GM19328 (cell line): ENCODE measurements around the gene TMEM72.

Experiments
- ATAC-seq: cut with Tn5 transposase; IDR thresholded peaks from one replicate; pipeline ENCODE4 v1.9.1; 2021; ENCODE audit warnings: mild to moderate bottlenecking, moderate library complexity; ENCODE audit not compliant: unreplicated experiment

TMEM72 gene

DNA sequence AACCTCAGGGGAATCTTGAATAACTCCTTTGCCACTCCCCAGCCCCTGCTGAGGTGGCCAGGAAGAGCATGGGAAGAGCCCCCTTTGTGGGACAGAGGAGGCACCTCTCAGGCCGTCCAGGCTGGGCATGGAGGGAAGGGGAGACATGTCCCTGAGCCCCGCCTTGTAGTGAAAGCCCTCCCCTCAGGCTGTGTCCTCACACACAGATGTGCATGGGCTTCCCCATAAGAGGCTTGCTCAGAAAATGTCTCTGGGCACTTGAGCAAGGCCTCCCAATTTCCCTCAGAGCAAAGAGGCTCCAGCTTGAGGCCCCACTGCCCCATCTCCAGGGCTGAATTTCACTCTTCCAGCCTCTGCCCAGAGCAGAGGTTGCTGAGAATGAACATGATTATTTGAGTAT lies 3.8 kb downstream of the TMEM72 start:
- no peak for ATAC-seq

DNA sequence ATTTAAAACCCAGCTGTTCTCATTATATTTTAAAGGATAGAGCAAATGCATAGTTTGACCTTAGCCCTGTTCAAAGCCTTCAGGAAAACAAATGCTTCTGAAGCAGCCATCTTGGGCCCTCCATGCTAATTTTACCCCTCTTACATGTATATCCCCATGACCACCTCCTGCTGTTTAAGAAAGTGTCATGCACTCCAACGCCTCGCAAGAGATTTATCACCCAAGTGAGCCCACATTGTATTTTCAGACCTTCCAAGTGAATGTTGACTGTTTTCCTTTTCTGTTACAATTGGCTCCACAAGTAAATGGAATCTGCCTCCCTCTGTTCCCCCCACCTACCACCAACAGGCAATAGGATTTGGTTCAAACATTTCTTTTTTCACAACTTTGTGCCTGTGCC lies 5.3 kb downstream of the TMEM72 start:
- no peak for ATAC-seq

DNA sequence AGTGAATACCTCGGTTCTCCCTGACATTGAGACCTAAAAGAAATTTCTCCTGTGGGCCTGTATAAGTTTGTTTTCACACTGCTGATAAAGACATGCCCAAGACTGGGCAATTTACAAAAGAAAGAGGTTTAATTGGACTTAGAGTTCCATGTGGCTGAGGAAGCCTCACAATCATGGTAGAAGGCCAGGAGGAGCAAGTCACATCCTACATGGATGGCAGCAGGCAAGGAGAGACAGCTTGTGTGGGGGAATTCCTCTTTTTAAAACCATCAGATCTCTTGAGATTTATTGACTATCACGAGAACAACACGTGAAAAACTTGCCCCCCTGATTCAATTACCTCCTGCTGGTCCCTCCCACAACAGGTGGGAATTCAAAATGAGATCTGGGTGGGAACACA lies 6.7 kb downstream of the TMEM72 start:
- ATAC-seq, result no peak

DNA sequence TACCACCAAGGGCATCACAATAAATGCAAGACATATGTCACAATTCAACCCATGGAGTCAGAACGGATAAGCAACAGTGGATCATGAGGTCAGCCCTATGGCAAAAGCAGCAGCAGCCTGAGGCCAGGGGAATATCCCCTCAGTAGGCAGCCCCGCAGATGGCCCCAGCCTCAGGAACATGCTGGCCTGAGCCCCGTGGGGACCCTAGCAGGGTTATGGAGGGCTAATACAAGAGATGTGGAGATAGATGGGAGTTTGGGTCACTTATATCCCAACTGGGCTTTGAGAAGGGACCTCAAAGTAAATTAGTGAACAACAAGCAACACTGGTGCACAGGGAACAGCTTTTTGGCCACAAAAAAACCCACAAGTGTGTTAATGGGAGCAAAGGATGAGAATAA lies 9.1 kb downstream of the TMEM72 start:
- ATAC-seq, result no peak

DNA sequence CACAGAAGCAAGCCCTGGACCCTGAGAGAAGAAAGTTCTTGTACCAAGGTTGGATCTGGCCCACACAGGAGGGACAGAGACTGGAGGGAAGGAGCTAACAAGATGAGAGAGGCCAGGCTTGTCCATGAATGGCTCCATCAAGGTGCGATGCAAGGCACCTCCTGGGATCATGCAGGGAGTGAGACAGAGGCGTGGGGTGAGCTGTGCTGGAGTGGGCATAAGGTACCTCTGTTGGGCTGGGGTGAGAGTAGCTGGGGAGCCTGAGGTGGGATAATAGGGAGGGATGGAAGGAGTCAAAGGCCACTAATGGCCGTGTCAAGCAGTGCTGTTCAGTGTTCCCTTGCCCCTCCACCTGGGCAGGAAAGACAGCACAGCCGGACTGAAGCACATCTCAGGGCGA lies 9.9 kb downstream of the TMEM72 start:
- ATAC-seq, result no peak

DNA sequence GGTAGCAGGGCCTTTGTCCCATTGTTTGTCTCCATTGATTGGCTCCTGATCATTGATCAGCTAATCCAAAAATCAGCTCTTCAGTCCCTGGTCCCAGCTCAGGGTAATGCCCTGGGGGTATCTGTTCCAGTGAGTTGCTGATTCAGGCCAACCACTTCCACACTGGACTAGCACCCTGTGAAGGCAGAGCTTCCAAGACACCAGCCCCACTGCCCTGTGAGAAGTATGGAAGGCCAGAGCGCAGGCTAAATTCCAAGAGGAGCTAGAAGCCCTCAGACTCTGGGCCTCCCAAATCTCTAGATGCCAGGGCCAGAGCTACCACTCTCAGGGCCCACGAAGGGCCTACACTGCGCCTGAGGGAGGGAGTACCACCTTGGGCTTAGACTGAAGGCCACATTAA lies 10.4 kb downstream of the TMEM72 start:
- no peak for ATAC-seq

DNA sequence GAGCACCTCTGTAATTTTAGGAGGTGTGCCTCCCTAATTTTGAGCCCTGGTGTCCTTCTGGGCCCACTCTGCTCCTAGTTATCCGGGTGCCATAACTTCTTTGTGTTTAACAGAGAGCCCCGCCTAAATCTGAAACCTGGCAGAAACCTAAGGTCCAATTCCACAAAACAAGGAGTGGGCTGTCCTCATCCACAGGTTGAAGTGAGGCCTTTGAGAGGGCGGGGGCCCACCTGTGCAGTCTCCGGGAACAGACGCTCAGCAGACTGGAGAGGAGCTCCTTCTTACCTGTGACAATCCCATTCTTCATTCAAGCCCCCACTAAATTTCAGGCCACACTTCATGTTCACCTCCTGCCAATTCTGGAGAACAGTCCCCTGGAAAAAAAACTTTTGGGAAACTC lies 10.9 kb downstream of the TMEM72 start:
- no peak for ATAC-seq

DNA sequence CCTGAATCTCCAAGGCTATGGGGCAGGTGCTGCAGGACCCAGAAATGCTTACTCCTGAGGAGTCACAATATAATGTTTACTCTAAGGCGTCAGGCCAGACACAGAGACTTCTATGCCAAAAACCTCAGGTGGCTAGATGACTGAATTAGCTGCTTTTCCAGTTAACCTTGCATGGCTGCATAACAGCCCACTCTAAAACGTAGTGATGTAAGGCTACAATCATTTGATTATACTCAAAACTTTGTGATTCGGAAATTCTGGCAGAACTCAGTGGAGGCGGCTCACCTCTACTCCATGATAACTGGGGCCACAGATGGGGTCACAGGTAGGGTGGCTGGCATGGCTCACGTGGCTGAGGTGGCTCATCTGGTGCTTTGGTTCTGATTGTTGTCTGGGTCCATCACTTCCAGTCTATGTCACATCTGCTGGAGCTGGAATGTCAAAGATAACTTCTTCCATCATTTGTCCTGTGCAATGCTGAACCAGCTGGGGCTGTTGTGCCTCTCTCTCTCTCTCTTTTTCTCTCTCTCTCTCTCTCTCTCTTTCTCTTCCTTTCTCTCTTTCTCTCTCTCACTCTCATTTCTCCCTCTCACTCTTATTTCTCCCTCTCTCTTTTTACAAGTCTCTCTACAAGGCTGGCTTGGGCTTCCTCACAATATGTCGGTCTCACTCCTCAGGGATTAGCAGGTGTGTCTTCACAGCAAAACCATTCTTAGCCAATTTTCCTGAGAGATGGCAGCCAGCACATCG lies 11.8 kb downstream of the TMEM72 start:
- no peak for ATAC-seq

DNA sequence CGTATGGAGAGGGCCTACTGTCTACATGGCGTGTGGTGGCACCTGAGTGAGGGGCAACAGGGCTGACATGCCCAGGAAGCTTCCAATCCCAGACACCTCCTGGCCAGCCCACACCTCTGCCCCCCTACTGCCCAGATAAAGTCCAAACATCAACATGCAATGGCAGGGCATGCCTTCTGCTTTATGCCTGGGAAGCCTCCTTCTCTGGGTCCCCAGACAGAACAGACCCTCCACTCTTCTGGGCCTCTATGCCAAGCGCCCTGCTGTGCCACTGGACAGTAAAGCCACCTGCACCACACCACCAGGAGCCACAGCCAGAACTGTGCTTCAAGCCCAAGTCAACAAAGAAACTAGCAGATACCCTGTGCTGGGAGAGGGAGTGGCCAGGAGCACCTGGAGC lies 12.5 kb downstream of the TMEM72 start:
- no peak for ATAC-seq

DNA sequence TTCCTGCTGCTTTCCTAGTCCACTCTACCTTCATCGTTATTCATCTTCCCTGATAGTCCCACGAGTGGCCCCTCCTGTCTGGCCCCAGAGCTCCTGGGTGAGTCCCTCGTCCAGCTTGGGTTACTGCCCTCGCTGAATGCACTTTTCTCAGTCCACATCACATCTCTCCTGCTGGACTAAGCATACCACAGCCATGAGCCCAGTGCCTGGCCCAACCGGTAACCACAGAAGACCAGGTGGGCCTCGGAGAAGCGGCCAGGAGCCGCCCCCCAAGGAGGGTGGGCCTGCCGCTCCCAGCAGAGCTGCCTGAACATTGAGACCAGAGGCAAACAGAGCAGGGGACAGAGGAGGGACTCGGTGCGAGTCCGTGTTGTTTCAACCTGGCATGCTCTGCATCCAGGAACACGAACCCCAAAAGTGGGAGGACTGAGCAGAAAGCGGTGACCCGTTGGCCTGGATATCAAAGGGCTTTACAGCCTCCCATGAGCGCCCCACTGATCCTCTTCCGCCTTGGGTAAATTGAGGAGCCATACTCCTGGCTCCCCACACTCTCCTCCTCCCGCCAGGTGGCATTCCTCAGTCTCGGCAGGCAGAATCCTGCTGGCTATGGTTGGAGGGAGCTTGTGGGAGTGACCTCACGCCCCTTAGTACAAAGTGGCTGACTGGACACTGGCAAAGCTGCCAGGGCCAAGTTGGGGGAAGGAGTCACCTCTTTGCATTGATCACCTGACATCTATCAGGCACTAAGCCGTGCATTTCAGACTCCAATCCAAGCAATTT lies 13.3 kb downstream of the TMEM72 start:
- no peak for ATAC-seq

DNA sequence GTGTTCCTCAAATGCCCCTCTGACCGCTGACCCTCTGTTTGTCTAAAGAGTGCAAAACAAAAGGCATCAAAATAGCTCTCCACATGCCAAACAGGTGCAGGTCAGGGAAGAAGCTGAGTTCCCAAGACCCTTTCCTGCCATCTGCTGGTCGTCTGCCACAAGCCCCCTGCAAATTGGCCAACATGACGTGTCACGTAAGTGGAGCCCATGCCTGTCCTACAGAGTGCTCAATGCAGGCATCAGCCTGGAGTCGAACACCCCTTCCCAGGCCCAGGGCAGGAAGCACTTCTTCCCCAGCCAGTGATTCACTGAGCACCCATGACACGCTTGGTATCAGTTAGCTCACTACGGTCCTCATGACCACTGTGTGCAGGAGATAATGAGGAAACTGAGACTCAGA lies 14.1 kb downstream of the TMEM72 start:
- no peak for ATAC-seq

DNA sequence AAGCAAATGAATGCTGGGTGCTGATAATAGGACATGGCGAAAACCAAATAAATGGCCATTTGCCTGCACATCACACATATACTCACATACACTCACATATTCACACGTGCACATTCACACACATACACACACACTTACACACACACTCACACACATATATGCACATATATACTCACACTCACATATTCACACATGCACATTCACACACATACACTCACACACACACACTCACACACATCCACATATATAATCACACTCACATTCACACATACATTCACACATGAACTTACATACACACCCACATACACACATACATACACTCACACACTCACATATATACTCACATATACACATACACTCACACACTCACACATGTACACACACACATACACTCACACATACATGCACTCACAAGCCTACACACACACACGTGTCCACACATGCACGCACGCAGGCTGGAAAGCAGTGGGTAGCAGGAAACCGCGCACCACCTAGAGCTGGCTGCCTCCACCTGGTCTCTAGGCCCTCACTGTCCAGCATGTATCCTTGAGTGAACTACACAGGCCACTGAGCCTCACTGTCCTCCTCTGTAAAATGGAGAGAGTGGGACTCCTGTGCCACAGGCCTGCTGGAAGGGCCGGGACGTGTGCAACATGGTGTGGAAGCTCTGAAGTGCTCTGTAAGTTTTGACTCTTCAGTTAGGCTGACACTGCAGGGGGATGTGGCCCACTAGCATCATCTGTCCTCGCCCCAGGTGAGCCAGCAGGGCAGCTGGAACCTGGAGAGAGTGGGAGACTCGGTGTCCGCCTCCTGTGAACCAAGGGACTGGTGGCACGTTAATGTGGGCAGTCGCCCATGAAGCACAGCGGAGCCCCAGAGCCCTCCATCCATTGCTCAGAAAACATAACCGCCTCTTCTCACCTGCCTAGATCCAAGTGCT lies 14.9 kb downstream of the TMEM72 start:
- no peak for ATAC-seq

DNA sequence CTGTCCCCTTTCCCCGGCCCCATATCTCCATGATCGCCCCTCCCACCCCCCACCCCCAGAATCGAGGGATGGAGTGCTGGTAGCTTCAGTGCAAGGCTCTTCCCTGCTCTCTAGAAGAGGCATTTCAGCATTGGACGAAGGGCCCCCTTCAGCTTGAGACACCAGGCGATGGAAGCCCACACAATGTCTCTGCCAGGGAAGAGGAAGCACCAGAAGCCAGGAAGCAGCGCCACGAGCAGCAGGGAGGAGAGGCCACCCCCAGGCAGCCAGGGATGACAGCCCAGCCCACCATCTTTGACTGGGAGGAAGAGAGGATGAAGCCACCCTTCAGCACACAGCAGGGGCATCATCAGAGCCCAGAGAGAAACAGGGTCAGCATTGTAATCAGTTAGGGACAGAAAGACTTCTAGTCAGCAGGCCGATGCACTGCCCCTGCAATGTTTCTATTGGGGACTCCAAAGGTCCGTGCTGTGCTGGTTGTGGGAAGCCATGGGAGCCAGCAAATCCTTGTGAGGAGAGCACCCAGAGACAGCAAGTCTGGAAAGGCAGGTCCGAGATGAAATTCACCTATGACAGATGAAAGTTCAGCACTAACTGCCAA lies 15.7 kb downstream of the TMEM72 start:
- no peak for ATAC-seq

DNA sequence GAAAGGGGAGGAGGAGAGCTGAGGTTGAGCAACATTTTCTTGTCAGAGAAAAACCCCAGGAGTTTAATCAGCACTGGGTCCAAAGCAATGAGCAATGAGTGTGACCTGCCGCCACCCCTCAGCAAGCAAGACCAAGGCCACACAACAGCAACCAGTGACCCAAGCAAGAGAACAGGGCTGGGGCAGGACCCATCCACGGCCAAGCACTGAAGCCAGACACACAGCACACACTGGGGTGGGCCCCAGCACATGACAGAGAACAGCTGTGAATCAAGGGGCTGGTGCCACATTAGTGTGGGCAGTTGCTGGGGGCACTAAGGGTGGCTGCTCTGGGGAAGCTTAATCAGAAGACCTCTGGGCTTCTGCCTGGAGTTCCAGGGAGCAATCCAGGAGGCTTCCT lies 16.2 kb downstream of the TMEM72 start:
- no peak for ATAC-seq

DNA sequence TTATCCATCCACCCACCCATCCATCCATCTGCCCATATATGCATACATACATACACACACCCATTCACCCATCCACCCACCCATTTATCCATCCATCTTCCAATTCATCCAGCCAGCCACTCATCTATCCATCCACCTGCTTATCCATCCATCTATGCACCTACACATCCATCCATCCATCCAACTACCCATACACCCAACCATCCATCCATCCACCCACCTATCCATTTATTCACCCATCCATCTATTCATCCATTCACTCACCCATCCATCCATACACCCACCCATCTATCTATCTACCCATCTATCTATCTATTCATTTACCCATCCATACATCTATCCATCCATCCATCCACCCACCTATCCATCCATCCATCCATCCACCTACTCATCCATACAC lies 17.3 kb downstream of the TMEM72 start:
- ATAC-seq, result no peak

DNA sequence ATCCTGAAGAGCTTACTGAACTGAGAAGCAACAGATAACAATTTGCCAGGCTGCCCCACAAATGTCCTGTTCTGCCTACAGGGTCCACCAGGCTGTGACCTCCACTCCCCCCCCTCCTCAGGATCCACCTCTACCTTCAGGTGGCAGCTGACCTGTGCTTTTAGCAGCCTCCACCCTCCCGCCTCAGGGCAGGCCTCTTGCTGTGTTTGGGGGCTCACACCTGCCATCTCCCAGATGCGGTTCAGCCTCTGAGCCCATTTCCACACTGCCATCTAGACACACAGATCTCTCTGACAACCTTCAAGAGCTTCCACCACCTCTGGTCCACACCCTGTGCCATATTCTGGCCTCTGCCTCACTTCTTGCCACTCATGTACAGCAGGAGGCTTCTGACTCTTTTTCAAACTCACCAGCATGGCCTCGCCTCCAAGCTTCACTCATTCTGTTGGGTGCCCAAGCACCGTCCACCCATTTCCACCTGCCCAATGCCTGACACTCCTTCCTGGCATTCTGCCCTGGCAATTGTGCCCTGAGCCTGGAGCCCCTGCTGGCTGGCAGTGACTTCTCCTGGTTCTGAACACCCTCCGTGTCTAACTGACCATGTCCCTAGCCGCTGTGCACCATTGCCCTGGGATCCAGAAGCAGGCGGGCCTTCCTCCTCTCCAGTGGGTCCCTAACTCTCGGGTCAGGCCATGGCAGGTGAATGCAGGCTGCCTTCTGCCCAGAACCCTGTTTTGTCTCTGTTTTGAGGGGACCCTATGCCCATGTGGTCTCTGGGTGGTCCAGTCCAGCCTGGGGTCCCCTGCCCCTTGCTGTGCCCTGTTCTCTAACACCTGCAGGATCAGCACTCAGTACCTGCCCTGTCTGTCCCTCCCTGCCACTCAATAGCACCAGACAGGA lies 18.5 kb downstream of the TMEM72 start:
- ATAC-seq, result no peak

DNA sequence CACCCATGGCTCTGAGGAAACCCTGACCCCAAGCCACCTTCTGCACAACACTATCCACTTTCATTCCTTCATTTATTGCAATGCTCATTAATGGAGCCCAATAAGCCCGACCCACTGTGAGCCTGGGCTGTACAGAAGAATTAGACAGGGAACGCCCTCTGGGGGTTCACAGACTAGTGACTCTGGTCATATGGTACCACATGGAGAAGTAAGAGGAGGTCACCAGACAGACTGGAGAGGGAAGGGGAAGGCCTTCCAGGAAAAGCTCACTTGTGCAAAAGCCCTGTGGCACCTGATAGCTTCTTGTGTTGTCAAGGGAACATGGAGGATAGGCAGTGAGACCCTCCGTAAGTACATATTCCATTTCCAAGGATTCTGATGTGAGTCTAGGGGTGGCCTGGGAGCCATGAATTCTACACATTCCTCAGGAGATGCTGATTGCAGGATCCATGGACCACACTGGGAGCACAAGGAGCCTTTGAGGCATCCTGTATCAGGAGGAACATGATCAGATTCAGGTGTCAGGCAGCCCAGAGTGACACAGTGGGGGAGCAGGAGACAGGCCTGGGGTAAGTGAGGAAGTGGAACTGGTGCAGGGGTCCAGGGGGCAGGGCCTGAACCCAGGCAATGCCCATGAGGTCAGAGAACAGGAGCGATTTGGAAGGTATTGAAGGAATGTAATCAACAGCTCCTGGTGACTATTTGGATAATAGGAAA lies 19.9 kb downstream of the TMEM72 start:
- ATAC-seq, result no peak

DNA sequence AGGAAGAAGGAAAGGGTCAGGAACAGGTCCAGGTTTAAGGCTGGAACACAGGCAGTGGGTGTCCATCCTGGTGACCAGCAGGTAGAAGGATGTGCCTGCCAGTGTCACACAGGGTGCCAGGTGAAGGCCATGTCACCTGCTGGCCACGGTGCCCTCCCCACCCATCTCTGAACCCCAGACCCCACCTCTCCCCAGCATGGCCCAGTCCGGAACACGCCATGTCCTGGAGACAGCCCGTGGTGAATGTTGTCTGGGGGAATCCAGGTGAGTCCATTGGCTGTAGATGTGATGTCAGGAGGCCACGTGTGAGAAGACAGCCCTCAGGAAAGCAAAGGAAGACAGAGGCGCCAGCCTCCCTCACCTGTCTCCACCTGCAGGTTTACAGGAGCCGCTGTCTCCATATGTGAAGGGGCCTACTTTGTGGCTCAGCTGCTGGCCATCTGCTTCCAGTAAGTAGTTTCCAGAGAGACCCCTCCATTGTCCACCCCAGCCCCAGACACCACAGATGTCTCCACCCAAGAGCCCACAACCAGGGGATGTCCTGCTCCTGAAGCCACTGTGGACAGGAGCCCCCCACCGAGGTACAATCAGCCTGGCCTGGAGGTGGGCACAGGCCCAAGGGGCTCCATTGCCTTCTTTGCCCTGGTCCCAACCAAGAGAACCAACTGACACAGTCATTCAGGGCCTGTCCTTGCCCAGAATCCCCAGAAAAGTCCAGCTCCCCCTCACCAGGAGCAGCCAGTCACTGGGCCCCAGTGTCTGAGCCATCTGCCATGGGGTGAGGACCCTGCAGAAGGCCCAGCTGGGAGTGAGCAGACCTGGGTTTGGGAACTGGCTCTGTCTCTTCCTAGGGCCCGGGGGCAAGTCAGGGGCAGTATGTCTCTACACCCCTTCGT lies 20.7 kb downstream of the TMEM72 start:
- ATAC-seq, result no peak
